H1 (cell line): ENCODE measurements around the gene PTGDS. TPM values are rescaled to one million over a fixed set of nuclear protein-coding genes. Genes with fewer than 3 reads are reported as not detected.

Experiments used
- CTCF ChIA-PET: fragments of 300-600 bp; sonication (Branson Sonifier 250); formaldehyde crosslinking; loops from one replicate; lab custom pipeline; 2021; ENCODE audit not compliant: partially characterized antibody; lab: Charles Lee
- POLR2A ChIA-PET: fragments of 300-600 bp; sonication (Branson Sonifier 250); formaldehyde crosslinking; loops from one replicate; lab custom pipeline; 2021; ENCODE audit warnings: inconsistent platforms; ENCODE audit not compliant: partially characterized antibody; lab: Charles Lee
- DNase-seq, 2 experiments: peaks; one replicate each; pipeline versions ENCODE4 v3.0.0 to v3.0.0-alpha.2; 2010 to 2022; ENCODE audit warnings: low spot score in 2 of 2, low read depth in 1 of 2, mixed read lengths in 1 of 2
- FAIRE-seq: peaks from 2 replicates; lab custom pipeline; 2011; peaks lifted over from hg19 to GRCh38; lab: Jason Lieb, UNC
- H2AFZ ChIP-seq: 2 replicates; pipeline ENCODE4 v1.8.1; 2012; ENCODE audit warnings: low read length, inconsistent platforms
- H2AK5ac ChIP-seq: 2 replicates; pipeline ENCODE4 v1.6.1; 2013; ENCODE audit warnings: low read depth, low read length
- H2BK120ac ChIP-seq: replicated peaks from 2 replicates; pipeline ENCODE3; 2013; ENCODE audit warnings: low read depth, low read length, inconsistent platforms
- H2BK12ac ChIP-seq: 2 replicates; pipeline ENCODE4 v1.6.1; 2013; ENCODE audit warnings: low read depth, low read length
- H2BK15ac ChIP-seq: 2 replicates; pipeline ENCODE4 v1.6.1; 2013; ENCODE audit warnings: low read length
- H2BK20ac ChIP-seq: 2 replicates; pipeline ENCODE4 v1.6.1; 2013; ENCODE audit warnings: low read length
- H2BK5ac ChIP-seq: 2 replicates; pipeline ENCODE4 v1.6.1; 2013; ENCODE audit warnings: low read depth, low read length
- H3K14ac ChIP-seq: 2 replicates; pipeline ENCODE4 v1.6.1; 2013; ENCODE audit warnings: inconsistent platforms; ENCODE audit not compliant: insufficient read length
- H3K18ac ChIP-seq: 2 replicates; pipeline ENCODE4 v1.6.1; 2013; ENCODE audit warnings: low read length; ENCODE audit errors: extremely low read depth
- H3K23ac ChIP-seq: 2 replicates; pipeline ENCODE4 v1.6.1; 2013; ENCODE audit warnings: inconsistent platforms; ENCODE audit not compliant: insufficient read length
- H3K23me2 ChIP-seq: 2 replicates; pipeline ENCODE4 v1.6.1; 2013; ENCODE audit warnings: low read depth, low read length
- H3K27ac ChIP-seq: 2 replicates; pipeline ENCODE4 v1.6.1; 2011; ENCODE audit warnings: low read depth, low read length, inconsistent platforms
- H3K27me3 ChIP-seq, 4 experiments: replicated peaks in 1 of 4; 1 replicate in 1 of 4; 2 replicates in 3 of 4; pipeline versions ENCODE4 v1.6.1 to v1.8.1; 2011 to 2013; ENCODE audit warnings: low read length in 3 of 4, mild to moderate bottlenecking in 3 of 4, inconsistent platforms in 2 of 4, mixed read lengths in 2 of 4, moderate library complexity in 1 of 4; ENCODE audit not compliant: control insufficient read depth in 3 of 4, insufficient read depth in 3 of 4; ENCODE audit errors: extremely low read depth in 1 of 4
- H3K36me3 ChIP-seq, 4 experiments: 2 replicates each; pipeline versions ENCODE4 v1.6.1 to v1.8.1; 2011 to 2013; ENCODE audit warnings: mild to moderate bottlenecking in 4 of 4, low read length in 3 of 4, moderate library complexity in 2 of 4, control low read depth in 1 of 4, inconsistent platforms in 1 of 4; ENCODE audit not compliant: insufficient read depth in 4 of 4, control insufficient read depth in 2 of 4
- H3K4ac ChIP-seq: replicated peaks from 2 replicates; pipeline ENCODE3; 2013; ENCODE audit warnings: low read length, low read depth, mixed read lengths, inconsistent platforms; ENCODE audit not compliant: insufficient read length
- H3K4me1 ChIP-seq, 4 experiments: replicated peaks in 1 of 4; 1 replicate in 1 of 4; 2 replicates in 3 of 4; pipeline versions ENCODE4 v1.6.1 to v1.8.1; 2011 to 2013; ENCODE audit warnings: low read length in 3 of 4, inconsistent platforms in 2 of 4, mixed read lengths in 1 of 4; ENCODE audit not compliant: insufficient read depth in 4 of 4, control insufficient read depth in 3 of 4
- H3K4me2 ChIP-seq, 2 experiments: 2 replicates each; pipeline versions ENCODE4 v1.6.1 to v1.8.1; 2011 to 2013; ENCODE audit warnings: low read depth in 2 of 2, low read length in 2 of 2, control low read depth in 1 of 2, inconsistent platforms in 1 of 2, mild to moderate bottlenecking in 1 of 2; ENCODE audit not compliant: insufficient read depth in 1 of 2
- H3K4me3 ChIP-seq, 4 experiments: fragments of 200-600, 300-600 bp in 1 of 4; sonication (generic), shearing (Covaris generic), sonication (Bioruptor Twin) in 1 of 4; 2 replicates each; pipeline versions ENCODE4 v1.5.1 to v1.8.1; 2011 to 2016; ENCODE audit warnings: low read length in 4 of 4, low read depth in 3 of 4, control low read depth in 2 of 4, inconsistent platforms in 2 of 4, mild to moderate bottlenecking in 2 of 4, mixed read lengths in 1 of 4, moderate library complexity in 1 of 4; ENCODE audit not compliant: insufficient read depth in 2 of 4; ENCODE audit errors: extremely low read depth in 1 of 4
- H3K56ac ChIP-seq: replicated peaks from 2 replicates; pipeline ENCODE3; 2013; ENCODE audit warnings: low read depth, mild to moderate bottlenecking, mixed read lengths, low read length, inconsistent platforms; ENCODE audit not compliant: insufficient read length
- H3K79me1 ChIP-seq: 2 replicates; pipeline ENCODE4 v1.6.1; 2013; ENCODE audit warnings: low read depth, low read length, control low read depth
- H3K79me2 ChIP-seq, 2 experiments: 2 replicates each; pipeline versions ENCODE4 v1.6.1 to v1.8.1; 2012 to 2013; ENCODE audit warnings: low read length in 2 of 2, mild to moderate bottlenecking in 2 of 2, inconsistent platforms in 1 of 2; ENCODE audit not compliant: insufficient read depth in 2 of 2, control insufficient read depth in 1 of 2
- H3K9ac ChIP-seq, 4 experiments: replicated peaks in 1 of 4; 1 replicate in 1 of 4; 2 replicates in 3 of 4; pipeline versions ENCODE4 v1.6.1 to v1.8.1; 2011 to 2013; ENCODE audit warnings: low read depth in 3 of 4, low read length in 3 of 4, control low read depth in 2 of 4, mild to moderate bottlenecking in 2 of 4, moderate library complexity in 2 of 4, inconsistent platforms in 1 of 4; ENCODE audit errors: extremely low read depth in 1 of 4
- H3K9me3 ChIP-seq, 2 experiments: 2 replicates each; pipeline versions ENCODE4 v1.6.1 to v1.8.1; 2012 to 2013; ENCODE audit warnings: mild to moderate bottlenecking in 2 of 2, moderate library complexity in 2 of 2, control low read depth in 1 of 2, inconsistent platforms in 1 of 2, low read depth in 1 of 2, low read length in 1 of 2, mixed read lengths in 1 of 2; ENCODE audit not compliant: insufficient read depth in 2 of 2
- H4K20me1 ChIP-seq, 2 experiments: replicated peaks in 1 of 2; 2 replicates each; pipeline versions ENCODE3 to v1.8.1; 2011 to 2013; ENCODE audit warnings: inconsistent platforms in 2 of 2, low read length in 2 of 2, mild to moderate bottlenecking in 1 of 2; ENCODE audit not compliant: insufficient read depth in 2 of 2, control insufficient read depth in 1 of 2
- H4K5ac ChIP-seq: 2 replicates; pipeline ENCODE4 v1.6.1; 2013; ENCODE audit warnings: low read length, low read depth, mixed read lengths, inconsistent platforms; ENCODE audit not compliant: insufficient read length
- H4K8ac ChIP-seq: 2 replicates; pipeline ENCODE4 v1.8.0; 2013; ENCODE audit warnings: mild to moderate bottlenecking, moderate library complexity, low read length, inconsistent platforms; ENCODE audit not compliant: insufficient read depth; ENCODE audit errors: extremely low read depth
- H4K91ac ChIP-seq: replicated peaks from 2 replicates; pipeline ENCODE3; 2013; ENCODE audit warnings: low read length, mixed read lengths, inconsistent platforms; ENCODE audit not compliant: insufficient read length
- CEBPB ChIP-seq: IDR thresholded peaks from 2 replicates; pipeline ENCODE4 v1.6.1; 2012; ENCODE audit warnings: low read depth, low read length
- CHD1 ChIP-seq: IDR thresholded peaks from 2 replicates; pipeline ENCODE4 v1.6.1; 2012; ENCODE audit warnings: low read depth, low read length, improper control_type of control experiment
- EGR1 ChIP-seq: IDR thresholded peaks from 2 replicates; pipeline ENCODE4 v1.6.1; 2011; ENCODE audit warnings: low read depth, low read length, borderline replicate concordance
- SIRT6 ChIP-seq: IDR thresholded peaks from one replicate; pipeline ENCODE4 v1.7.1; 2012; ENCODE audit warnings: low read length, inconsistent platforms
- WGBS, 2 experiments: shearing (Covaris generic) in 1 of 2; methylation state at CpG; one replicate each; pipeline versions ENCODE4 v1.1.6 to v1.1.7; 2013 to 2015; ENCODE audit warnings: low lambda C conversion rate in 2 of 2, mixed read lengths in 2 of 2, inconsistent platforms in 1 of 2, low coverage in 1 of 2, missing lambda C conversion rate in 1 of 2; ENCODE audit not compliant: insufficient replicate concordance in 2 of 2, insufficient coverage in 1 of 2, insufficient read length in 1 of 2; ENCODE audit errors: extremely low coverage in 1 of 2, missing lambda C conversion rate in 1 of 2; 5-methylcytosine and 5-hydroxymethylcytosine counted together
- polyA plus RNA-seq, 7 experiments: library from polyadenylated mRNA; depleted of rRNA in 3 of 7; stranded (reverse) in 5 of 7; unstranded in 2 of 7; fragments of >200 nt in 5 of 7; fragments of 200-250 nt in 2 of 7; gene quantifications; 1 replicate in 5 of 7; 2 replicates in 1 of 7; 4 replicates in 1 of 7; pipeline versions ENCODE4 v1.2.1 to v1.2.3, GENCODE V29; 2011 to 2013; ENCODE audit warnings: missing spikeins in 2 of 7, mixed read lengths in 2 of 7
- total RNA-seq: library from RNA; stranded (reverse); fragmentation: NEBNext Ultra II Directional; extraction: Animal tissue kit (Norgen Biotek cat#: 25700); gene quantifications from 2 replicates; pipeline ENCODE4 v1.2.1, GENCODE V29; 2021
- TF ChIP-seq, protein P1 (sequence below): IDR thresholded peaks from 2 replicates; pipeline ENCODE4 v1.6.1; 2011; ENCODE audit warnings: low read length, improper control_type of control experiment

The PTGDS gene
- total and polyA plus RNA-seq, 2 of the 8 experiments (the other 6 are each of a cell fraction or from before 2014, with no cell fraction given): 1.7 to 2.3 TPM

DNA sequence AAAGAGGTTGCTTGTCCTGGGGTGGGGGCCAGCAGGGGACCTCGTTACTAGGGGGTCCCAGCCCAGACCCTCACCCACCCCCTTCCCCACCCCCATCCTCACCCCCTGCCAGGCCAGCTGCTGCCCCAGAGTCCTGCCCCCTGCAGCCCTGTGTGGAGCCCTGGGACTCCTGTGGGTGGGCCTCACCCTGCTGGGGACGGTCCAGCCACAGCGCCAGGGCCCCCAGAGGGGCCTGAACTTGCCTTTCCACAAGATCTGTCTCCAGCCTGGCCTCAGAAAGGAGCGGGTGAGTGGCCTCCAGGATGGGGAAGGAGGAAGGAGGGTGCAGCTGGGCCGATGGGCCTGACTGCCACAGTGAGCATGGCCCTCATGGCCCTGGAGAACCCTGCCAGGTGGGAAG, 7.5 kb upstream of the PTGDS start:
- no peaks in the 10 kb centered on the region for H3K79me2 ChIP-seq
- H2AFZ ChIP-seq: no peak overlapping the region
- no peak overlapping the region for H3K4me2 ChIP-seq
- H3K18ac ChIP-seq: no peak overlapping the region
- H3K14ac ChIP-seq: no peak overlapping the region
- H3K4me3 ChIP-seq: no peak overlapping the region
- no peak overlapping the region for H3K4ac ChIP-seq
- H2AK5ac ChIP-seq: no peak overlapping the region; the same call in 1 of the 2 replicates
- H4K8ac ChIP-seq: no peak overlapping the region
- no peak overlapping the region for H2BK20ac ChIP-seq
- peak overlapping the region; percentile 34 for H4K91ac ChIP-seq
- no peaks in the 10 kb centered on the region for H3K23me2 ChIP-seq
- no peaks in the 10 kb centered on the region for H3K27me3 ChIP-seq
- 83% methylated on average over 4 of the region's 5 CpGs; no CpG with 5 or more reads in 1 of the 2 experiments for WGBS, 2 experiments
- H2BK15ac ChIP-seq: no peak overlapping the region
- POLR2A ChIA-PET: no interaction called here
- H2BK120ac ChIP-seq: no peak overlapping the region
- FAIRE-seq (no peak), DNase-seq (no peak)
- H3K4me1 ChIP-seq: peaks cover 0 to 7% (median 4%) of the 10 kb centered on the region in 4 experiments; a peak in 3 of 7 replicates
- H4K5ac ChIP-seq: no peak overlapping the region
- no peak overlapping the region for H3K56ac ChIP-seq
- H2BK12ac ChIP-seq: no peak overlapping the region
- H3K23ac ChIP-seq: no peak overlapping the region
- no peaks in the 10 kb centered on the region for H3K79me1 ChIP-seq
- no peak overlapping the region for H3K9ac ChIP-seq
- CTCF ChIA-PET: interaction anchor here (1.0 to 9.4 kb wide), 6 partner anchors 23 to 317 kb away, joined by 3 to 38 read pairs (median 8); partner anchors contain the start of gene C8G
- H2BK5ac ChIP-seq: no peak overlapping the region
- H3K36me3 ChIP-seq: no peaks in the 10 kb centered on the region
- H4K20me1 ChIP-seq: no peaks in the 10 kb centered on the region
- TF ChIP-seq EGR1 (no peak), CEBPB (no peak), SIRT6 (no peak), CHD1 (no peak)
- TF ChIP-seq, protein P1, sequence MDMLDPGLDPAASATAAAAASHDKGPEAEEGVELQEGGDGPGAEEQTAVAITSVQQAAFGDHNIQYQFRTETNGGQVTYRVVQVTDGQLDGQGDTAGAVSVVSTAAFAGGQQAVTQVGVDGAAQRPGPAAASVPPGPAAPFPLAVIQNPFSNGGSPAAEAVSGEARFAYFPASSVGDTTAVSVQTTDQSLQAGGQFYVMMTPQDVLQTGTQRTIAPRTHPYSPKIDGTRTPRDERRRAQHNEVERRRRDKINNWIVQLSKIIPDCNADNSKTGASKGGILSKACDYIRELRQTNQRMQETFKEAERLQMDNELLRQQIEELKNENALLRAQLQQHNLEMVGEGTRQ: no peak
- H3K9me3 ChIP-seq: no peaks in the 10 kb centered on the region
- H3K27ac ChIP-seq: no peak overlapping the region
